NCI-H82 treated with DMSO at 0.1 percent for 48 hours (cell line): ENCODE results near the gene TSPAN9.

Experiments
- DNase-seq: peaks from one replicate; lab custom pipeline; 2025; ENCODE audit not compliant: unreplicated experiment; lab: John Stamatoyannopoulos, UW

TSPAN9 gene

GRCh38 chr12:3202096-3202495, 124.9 kb downstream of the TSPAN9 start:
- DNase-seq, result peak; percentile 25

- peak; percentile 71 for DNase-seq
These were observed 125.7 kb downstream of the TSPAN9 start for GRCh38 chr12:3202734-3203446.

GRCh38 chr12:3203713-3204112, 126.5 kb downstream of the TSPAN9 start:
- no peak for DNase-seq

DNA sequence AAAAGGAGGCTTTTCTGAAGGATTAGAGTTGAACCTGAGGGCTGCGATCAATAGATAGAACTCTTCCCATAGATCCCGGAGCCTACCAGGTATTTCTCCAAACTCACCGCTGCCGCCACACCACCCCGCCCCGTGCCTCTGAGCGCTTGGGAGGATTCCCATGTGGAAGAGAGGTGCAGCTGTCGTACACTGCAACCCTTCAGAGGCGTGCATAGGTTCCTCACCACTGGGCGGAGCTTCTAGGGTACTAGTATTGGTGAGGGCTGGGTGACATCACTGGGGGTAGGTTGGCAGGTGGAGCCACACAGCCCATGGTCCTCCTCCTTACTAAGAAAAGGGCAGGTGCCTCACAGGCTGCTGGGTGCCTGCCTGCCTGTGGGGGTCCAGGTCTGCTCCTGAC, 127.0 kb downstream of the TSPAN9 start:
- peak; percentile 72 for DNase-seq

GRCh38 chr12:3204730-3205531, 127.8 kb downstream of the TSPAN9 start:
- peak; percentile 96 for DNase-seq

- DNase-seq, result no peak
These were observed 128.8 kb downstream of the TSPAN9 start for GRCh38 chr12:3205742-3206519.

DNA sequence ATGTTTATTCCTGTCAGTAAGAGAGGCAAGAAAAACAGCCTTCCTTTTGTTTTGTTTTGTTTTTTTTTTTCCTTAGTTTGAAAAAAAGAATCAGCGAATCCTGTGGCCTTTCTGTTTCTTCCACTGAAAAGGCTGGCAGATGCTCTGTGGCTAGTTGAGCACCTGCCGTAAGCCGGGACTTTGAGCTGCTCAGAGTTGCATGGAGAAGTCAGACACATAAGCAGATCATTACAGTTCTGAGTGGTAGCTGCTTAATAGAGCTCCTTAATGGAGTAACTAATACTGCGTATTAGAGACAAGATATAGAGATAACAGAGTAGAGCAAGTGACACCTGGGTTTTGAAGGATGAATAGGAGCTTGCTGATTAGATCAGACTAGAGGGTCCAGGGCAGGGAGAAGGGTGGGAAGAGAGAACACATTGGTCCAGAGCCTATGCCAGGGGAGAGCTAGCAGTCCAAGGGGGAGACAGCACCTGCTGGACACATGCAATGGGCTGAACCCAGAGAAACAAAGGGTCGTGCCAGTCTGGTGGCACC, 129.4 kb downstream of the TSPAN9 start:
- peak; percentile 86 for DNase-seq

DNA sequence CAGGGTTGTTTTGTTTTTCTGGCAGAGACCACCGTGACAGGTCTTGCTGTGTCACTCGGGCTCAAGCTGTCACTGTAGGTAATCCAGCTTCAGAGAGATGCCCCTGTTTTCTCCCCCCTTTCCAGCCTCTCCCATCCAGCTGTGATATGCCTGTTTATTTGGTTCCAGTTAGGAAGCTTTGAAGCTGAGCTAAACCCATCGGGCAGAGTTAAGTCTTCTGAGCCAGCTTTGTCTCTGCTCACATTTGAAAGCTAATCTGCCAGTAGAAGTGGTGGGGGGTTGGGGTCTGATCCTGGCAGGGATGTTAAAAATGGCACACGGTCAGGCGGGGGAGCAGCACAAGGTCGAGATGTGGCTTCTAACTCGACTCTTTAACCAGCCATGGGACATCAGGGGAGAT, 130.0 kb downstream of the TSPAN9 start:
- DNase-seq, result peak; percentile 97

- DNase-seq, result no peak
These were observed 130.7 kb downstream of the TSPAN9 start for GRCh38 chr12:3207858-3208257.

DNA sequence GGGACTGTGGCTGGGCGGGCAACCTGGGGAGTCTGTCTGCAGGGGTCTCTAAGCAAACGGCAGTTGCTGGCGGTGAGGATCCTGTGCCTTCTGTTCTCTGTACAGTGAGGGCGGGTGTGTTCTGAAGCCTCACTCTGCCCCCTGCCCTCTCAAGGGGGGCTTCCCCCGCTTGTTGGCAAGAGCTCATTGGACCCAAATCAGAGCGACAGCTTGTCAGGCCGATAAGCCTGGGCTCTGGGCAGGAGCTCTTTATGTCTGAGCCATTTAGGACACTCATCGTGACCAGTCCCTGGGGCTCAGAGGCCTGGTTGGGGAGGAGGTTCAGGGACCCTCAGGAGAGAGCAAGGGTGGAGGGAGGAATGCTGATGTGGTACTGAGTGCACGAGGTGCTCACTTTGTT, 136.0 kb downstream of the TSPAN9 start:
- DNase-seq, result peak; percentile 90

DNA sequence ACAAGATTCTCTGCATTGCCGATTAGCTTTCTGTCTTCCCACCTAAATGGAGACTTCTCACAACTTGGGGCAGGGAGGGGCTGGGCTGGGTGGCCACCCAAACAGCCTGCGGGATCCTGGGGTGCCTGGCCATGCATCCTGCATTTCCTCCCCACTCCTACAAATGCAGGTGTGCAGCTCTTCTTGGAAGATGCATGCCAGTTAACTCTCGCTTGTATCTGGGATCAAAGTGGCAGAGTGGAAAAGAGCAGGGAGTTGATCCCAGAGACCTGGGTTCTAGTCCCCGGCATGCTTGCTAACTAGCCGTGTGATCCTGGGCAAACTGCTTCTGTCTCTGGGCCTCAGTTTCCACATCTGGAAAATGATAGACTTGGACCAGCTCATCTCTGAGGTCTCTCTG, 136.6 kb downstream of the TSPAN9 start:
- no peak for DNase-seq

DNA sequence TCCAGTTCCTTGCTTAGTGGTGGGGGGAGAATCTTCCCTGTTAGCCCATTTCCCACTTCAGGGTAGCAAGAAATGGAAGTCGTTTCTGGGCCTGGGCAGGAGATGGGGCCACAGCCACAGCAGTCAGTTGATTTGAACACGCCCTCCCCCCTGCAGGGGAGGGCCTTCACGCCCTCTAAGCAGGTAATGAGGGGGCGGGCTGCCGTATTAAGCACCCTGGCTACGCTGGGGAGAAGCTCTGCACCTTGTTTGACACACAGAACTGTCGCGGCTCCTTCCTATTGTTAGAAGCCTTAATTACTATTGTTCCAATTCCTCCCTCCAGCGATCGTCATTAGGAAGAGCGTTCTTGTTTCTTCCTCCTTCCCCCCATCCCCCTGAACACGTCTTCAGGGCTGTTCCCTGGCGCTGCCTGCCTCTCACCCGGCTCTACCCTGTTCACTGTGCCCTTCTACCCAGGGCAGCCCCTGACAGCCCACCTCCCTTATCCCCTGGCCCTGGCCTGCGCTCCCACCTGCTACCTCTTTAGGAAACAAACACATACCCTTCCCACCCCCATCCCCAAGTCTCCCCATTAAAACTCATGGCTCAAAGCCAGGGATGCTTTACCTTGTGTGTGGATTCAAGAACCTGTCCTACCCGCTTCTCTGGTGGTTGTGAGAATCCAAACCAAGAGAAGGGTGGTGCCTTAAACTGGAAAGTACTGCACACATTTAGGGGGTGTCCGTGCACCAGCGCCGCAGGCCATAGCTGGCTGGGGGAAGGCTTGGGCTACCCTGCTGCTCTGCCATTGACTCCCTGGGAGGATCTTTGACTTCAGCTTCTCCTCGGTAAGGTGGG, 137.6 kb downstream of the TSPAN9 start:
- no peak for DNase-seq

- no peak for DNase-seq
These were observed 138.3 kb downstream of the TSPAN9 start for GRCh38 chr12:3215410-3215975.

- no peak for DNase-seq
These were observed 138.9 kb downstream of the TSPAN9 start for GRCh38 chr12:3216097-3216496.

DNA sequence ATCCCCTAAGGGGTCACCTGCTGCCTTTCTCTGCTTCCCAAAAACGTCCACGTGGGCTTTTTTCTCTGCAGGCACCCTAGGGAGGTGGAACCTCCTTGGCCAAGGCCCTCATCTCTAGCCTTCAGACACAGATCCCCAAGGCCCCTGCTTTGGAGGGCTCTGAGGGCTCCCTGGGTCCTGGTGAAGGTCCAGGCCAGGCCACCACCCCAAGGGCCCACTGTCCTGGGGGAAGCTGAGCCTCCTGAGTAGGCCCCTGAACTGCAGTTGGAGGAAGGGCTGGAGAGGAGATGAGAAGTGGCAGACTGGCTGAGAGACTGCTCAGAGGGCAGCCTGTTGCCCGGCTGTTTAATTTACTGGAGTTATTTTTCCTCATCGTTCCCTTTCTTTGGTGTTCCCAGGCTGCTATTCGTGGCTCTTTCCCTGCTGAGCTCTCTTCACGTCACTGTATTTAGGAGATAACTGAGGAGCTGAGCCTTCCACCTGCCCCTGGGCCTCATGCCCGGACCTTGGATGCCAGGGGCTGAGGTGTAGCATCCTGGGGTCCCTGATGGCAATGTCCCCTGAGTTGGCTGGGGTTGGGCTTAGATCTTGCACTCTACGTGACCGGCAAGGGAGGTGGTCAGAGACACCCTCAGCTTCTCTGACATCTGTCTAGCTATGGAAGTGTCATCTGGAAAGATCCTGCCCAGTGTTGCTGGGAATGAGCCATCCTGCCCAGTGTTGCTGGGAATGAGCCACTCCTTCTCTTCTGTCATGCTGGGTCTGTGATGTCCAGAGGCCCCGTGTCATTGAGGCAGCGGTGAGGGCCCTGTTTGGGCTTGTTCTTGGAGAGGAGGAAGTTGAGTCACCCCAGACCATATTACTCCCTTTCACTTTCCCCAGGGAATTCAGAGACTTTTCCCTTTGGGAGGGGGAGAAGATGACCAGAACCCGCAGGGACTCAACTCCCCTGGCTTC, 139.8 kb downstream of the TSPAN9 start:
- DNase-seq, result no peak

GRCh38 chr12:3217683-3218079, 140.5 kb downstream of the TSPAN9 start:
- no peak for DNase-seq

DNA sequence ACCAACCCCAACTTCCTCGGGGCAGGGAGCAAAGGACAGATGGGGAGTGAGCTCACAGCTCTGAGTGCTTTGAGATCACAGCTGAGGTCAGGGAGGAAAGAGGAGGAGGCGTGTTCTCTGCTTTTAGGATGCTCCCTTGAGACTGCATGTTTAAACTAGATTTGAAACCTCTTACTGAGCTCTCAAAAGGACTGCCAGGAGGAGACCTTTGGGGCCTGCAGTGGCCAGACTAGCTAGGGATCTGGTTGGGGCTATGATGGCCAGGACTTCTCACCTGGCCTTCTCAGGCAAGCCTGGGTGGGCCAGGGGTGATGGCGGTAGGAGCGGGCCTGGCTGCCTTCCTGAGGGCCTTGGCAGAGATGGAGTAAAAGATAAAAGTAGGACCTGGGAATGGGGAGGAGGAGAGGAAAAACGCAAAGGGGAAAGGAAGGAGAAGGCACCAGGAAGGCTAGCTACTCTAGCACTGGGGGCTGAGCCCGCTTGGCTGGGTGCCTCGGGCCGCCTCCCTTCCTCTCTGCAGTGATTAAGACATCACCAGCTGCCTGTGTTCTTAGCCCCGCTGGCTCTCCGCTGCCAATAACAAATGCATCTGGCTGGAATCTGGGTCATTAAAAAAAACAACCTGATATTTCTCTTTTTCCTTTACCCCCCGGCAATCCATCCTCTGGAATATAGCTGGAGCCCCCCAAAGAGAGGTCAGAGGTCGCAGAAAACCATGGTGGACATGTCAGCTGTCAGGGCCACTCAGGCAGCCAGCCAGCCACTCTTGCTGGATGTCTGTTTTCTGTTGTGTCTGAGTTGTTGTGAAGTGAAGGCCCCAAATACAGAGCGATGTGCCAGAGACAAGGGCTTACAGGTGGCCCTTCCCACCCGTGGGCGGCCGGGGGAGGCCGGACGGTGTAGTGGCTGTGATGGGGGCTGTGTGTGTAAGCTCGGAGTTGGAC, 141.3 kb downstream of the TSPAN9 start:
- DNase-seq, result peak; percentile 33

DNA sequence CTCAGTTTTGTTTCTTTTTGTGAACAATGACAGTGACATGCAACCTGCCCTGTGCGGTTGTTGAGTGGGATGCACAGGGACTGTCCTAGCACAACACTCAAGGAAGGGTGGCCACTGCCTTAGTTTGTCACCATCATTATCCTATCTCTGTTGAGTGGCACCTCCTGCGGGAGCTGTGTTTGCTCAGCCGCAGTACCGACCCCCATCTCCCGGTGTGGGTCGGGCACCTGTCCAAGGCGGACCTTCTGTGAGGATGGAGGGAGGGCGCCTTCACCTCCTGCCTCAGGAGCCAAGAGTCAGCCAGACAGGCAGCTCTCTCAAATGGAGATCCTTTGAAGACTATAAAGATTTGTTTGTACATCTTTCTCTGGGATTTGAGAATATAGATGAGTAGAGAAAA, 142.1 kb downstream of the TSPAN9 start:
- DNase-seq, result no peak
